Endothelial cell (in vitro differentiated cells): ENCODE measurements around the gene POLR1E. TPM values are rescaled to one million over a fixed set of nuclear protein-coding genes. Genes with fewer than 3 reads are reported as not detected.

ENCODE experiments used
- DNase-seq: peaks from one replicate; pipeline ENCODE4 v3.0.0; 2021; ENCODE audit warnings: low spot score
- H3K27ac Mint-ChIP-seq: one replicate; pipeline ENCODE4 v1.8.0; 2021; ENCODE audit warnings: mixed read lengths, inconsistent platforms; ENCODE audit not compliant: unreplicated experiment
- H3K27me3 Mint-ChIP-seq: one replicate; pipeline ENCODE4 v1.8.0; 2021; ENCODE audit warnings: mild to moderate bottlenecking, moderate library complexity, mixed read lengths, inconsistent platforms; ENCODE audit not compliant: unreplicated experiment
- H3K36me3 Mint-ChIP-seq: one replicate; pipeline ENCODE4 v1.8.0; 2021; ENCODE audit warnings: mild to moderate bottlenecking, low read depth, mixed read lengths, inconsistent platforms; ENCODE audit not compliant: unreplicated experiment
- H3K4me1 Mint-ChIP-seq: one replicate; pipeline ENCODE4 v1.8.0; 2021; ENCODE audit warnings: mild to moderate bottlenecking, mixed read lengths, inconsistent platforms; ENCODE audit not compliant: unreplicated experiment
- H3K4me3 Mint-ChIP-seq: one replicate; pipeline ENCODE4 v1.8.0; 2021; ENCODE audit warnings: mild to moderate bottlenecking, mixed read lengths, inconsistent platforms; ENCODE audit not compliant: unreplicated experiment
- H3K9me3 Mint-ChIP-seq: one replicate; pipeline ENCODE4 v1.8.0; 2021; ENCODE audit warnings: mixed read lengths, inconsistent platforms; ENCODE audit not compliant: unreplicated experiment
- CTCF ChIP-seq: fragments of 200-600 bp; sonication (generic); IDR thresholded peaks from one replicate; pipeline ENCODE4 v1.5.0; 2021; ENCODE audit warnings: antibody characterized with exemption; ENCODE audit not compliant: unreplicated experiment
- total RNA-seq: library from RNA; stranded (reverse); fragmentation: NEBNext Ultra II Directional; extraction: Animal tissue kit (Norgen Biotek cat#: 25700); gene quantifications from one replicate; pipeline ENCODE4 v1.2.1, GENCODE V29; 2021; ENCODE audit not compliant: unreplicated experiment

The POLR1E gene
- total RNA-seq, 1 donor from 2014 or later, result 16.9 TPM

GRCh38 chr9:37453827-37454226, 31.9 kb upstream of the POLR1E start:
- H3K4me1 Mint-ChIP-seq, result no peaks in the 10 kb centered on the region
- peaks cover 1% of the 10 kb centered on the region for H3K27me3 Mint-ChIP-seq
- no peak overlapping the region for H3K4me3 Mint-ChIP-seq
- no peak overlapping the region for H3K27ac Mint-ChIP-seq
- no peaks in the 10 kb centered on the region for H3K9me3 Mint-ChIP-seq
- H3K36me3 Mint-ChIP-seq, result peaks cover 8% of the 10 kb centered on the region
- DNase-seq, result no peak
- no peak for TF ChIP-seq CTCF

DNA sequence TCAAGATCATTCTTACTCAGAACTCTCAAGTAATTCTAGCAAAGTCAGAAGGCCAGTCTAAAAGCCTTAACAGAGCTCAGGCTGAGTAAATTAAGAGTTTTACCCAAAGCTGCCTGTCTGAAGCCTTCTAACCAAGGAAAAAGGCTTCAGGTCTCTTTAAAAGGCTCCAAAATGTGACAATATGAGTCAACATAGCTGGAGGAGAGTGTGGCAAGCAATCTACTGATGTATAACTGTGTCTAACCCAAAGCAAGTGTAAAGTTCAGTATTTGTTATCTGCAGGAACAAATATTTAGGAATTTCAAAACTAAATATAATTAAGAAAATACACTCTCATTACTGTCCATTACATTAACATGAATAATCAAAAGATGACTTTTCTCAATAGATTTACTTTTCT, 31.5 kb upstream of the POLR1E start:
- Mint-ChIP-seq H3K4me1 (no peaks in the 10 kb centered on the region), H3K27me3 (peaks cover 1% of the 10 kb centered on the region), H3K36me3 (peaks cover 8% of the 10 kb centered on the region), H3K9me3 (no peaks in the 10 kb centered on the region), H3K4me3 (no peak overlapping the region), H3K27ac (no peak overlapping the region)
- DNase-seq, result no peak
- TF ChIP-seq CTCF, result no peak

DNA sequence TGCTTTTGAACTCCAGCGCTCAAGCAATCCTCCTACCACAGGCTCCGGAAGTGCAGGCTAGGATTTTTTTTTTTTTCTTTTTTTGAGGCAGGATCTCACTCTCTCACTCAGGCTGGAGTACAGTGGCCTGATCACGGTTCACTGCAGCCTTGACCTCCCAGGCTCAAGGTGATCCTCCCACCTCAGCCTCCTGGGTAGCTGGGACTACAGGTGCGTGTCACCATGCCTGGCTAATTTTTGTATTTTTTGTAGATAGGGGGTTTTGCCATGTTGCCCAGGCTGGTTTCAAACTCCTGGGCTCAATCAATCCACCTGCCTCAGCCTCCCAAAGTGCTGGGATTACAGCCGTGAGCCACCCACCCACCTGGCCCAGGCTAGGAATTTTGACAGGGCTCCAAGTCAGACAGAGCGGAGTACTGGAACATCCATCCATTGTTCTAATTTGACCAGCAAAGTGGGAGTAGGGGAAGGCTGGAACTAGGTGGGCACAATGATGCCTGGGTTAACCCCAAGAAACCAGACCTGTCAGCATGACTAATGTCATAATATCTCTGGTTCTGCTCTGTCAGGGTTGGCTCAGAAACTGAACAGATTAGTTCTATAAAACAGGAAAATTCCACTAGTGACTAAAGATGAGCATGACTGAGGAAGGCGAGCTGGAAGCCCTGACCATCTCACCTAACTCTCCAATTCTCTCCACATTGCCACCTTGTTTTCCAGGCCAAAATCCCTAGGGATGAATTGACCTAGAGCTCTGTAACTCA, 29.7 kb upstream of the POLR1E start:
- peaks cover 1% of the 10 kb centered on the region for H3K27me3 Mint-ChIP-seq
- DNase-seq, result no peak
- no peak for TF ChIP-seq CTCF
- no peaks in the 10 kb centered on the region for H3K9me3 Mint-ChIP-seq
- H3K4me1 Mint-ChIP-seq, result no peaks in the 10 kb centered on the region
- H3K4me3 Mint-ChIP-seq, result no peak overlapping the region
- no peak overlapping the region for H3K27ac Mint-ChIP-seq
- H3K36me3 Mint-ChIP-seq, result peaks cover 8% of the 10 kb centered on the region

DNA sequence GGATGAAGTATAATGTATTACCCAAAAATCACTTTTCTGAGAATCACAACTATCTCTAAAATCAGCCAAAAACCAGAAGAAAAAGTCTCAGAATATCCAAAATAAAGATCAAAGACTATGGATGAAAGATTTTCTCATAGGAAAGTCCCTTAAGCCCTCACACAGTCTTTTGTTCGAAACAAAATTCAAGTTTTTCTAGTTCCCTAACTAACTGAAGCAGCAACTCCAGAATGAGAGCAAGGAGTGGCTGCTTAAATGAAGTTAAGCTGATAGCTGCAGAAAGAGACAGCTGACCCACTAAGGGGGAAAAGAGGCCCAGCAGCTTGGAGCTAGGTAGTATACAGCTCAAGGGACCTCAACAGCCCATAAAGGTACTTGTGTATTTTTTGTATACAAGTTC, 28.9 kb upstream of the POLR1E start:
- H3K27me3 Mint-ChIP-seq, result peaks cover 1% of the 10 kb centered on the region
- DNase-seq, result no peak
- no peak overlapping the region for H3K27ac Mint-ChIP-seq

More for the DNA sequence above, 28.9 kb upstream of the POLR1E start:
- no peak for TF ChIP-seq CTCF
- no peaks in the 10 kb centered on the region for H3K9me3 Mint-ChIP-seq
- peaks cover 8% of the 10 kb centered on the region for H3K36me3 Mint-ChIP-seq
- no peak overlapping the region for H3K4me3 Mint-ChIP-seq
- H3K4me1 Mint-ChIP-seq, result no peaks in the 10 kb centered on the region
